ENCODE results near the gene TLCD1.
A peak's percentile ranks its signal among the peaks of the same experiment; 100 is the strongest.

The TLCD1 gene

DNA sequence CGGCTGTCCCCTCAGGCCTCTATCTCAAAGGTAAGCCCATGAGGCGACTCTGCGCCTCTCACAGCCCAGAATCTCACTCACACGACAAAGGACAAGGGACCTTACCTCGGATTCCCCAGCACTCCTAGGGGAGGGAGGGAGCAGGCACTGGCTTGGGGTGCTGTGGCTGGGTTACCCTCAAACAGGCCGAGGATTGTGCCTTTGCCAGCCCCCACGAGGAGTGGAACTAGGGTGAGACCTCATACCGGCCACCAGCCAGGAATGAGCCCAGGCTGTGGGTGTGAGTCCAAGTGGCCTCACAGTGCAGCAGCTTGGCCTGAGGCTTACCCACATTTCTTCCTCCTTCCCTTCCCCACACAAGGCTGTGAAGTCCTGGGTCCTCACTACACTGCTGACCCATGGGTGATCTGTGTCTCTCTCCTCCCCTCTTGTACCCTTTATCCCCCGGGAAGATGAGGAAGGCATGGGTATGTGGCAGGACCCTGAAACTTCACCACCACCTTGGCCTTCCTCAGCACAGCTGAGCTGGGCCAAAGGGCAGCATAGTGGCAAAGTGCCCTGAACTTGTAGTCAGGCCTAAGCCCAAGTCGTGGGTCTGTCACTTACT, 20.2 kb downstream of the TLCD1 start:
- TF ChIP-seq CTCF (IDR thresholded peaks at IDR 0.05; ENCODE audit: low read depth, low read length) = no peak
- Histone ChIP-seq H3K27me3 (ENCODE audit: insufficient read depth, low read depth, severe bottlenecking) (no peaks in the 10 kb centered on the region), H3K36me3 (peaks cover 61% of the 10 kb centered on the region), H3K4me3 (ENCODE audit: low read depth, low read length) (no peak overlapping the region), H3K27ac (peak overlapping the region; percentile 78), H3K9me3 (ENCODE audit: severe bottlenecking) (no peaks in the 10 kb centered on the region)
- DNase-seq = no peak

DNA sequence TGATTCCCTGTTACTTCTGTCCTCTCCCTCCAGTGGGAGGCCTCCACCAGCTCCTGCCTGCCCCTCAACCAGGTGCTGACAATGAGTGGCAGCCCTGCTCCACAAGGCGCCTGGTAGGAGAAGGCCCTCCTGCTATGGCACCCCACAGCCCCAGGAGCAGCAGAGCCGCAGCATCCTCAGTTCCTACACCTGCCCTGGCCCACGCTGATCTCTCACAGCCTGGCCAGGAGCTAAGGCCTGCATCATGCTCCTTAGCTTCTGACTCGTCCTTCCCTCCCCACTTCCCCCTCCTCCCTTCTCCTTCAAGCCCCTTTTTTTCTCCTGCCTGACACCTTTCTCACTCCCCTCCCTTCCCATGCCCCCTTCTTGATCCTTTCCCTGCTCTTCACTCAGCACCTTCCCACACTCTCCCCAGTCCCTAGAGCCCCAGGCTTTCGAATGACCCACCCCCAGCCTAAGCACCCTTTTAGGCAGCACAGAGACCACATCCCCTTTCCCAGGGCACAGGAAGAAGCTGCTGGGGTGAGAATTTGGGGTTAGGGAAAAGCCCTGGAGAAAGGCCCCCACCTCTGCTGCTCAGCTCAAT, 20.9 kb downstream of the TLCD1 start:
- DNase-seq = no peak
- H3K9me3 ChIP-seq (ENCODE audit: severe bottlenecking) = no peaks in the 10 kb centered on the region
- H3K36me3 ChIP-seq = peaks cover 68% of the 10 kb centered on the region
- peak overlapping the region; percentile 78 for H3K27ac ChIP-seq
- no peak for TF ChIP-seq CTCF (IDR thresholded peaks at IDR 0.05; ENCODE audit: low read depth, low read length)
- no peaks in the 10 kb centered on the region for H3K27me3 ChIP-seq (ENCODE audit: insufficient read depth, low read depth, severe bottlenecking)
- H3K4me3 ChIP-seq (ENCODE audit: low read depth, low read length) = no peak overlapping the region

DNA sequence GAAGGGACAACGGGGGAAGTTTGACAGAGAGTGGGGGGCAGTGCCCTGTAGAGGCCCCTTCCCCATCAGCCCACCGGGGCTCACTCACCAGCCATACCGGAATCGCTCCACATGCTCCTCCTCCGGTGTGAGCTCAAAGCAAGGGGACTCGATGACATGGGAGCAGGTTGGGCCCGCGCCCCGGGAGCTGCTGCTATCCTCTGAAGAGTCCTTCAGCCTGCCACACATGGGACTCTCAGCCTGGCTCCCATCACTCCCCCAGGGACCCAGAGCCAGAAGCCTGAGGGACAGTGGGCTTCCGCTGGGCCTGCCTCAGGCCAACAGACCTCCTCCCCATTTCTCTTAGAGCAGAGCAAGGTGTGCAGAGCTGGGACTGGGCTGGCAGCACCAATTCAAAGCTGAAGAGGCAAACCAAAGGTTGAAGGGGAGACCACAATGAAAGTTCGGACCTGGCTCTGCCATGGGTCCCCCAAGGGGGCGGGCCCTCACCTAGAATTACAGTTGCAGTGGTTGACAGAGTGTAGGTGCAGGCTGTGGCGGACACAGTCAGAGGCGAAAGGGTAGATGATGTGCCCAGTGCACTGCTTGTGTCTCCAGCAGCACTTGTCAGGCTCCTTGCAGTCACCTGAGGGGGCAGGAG, 21.7 kb downstream of the TLCD1 start:
- peaks cover 76% of the 10 kb centered on the region for H3K36me3 ChIP-seq
- peak overlapping the region; percentile 78 for H3K27ac ChIP-seq
- TF ChIP-seq CTCF (IDR thresholded peaks at IDR 0.05; ENCODE audit: low read depth, low read length) = no peak
- no peaks in the 10 kb centered on the region for H3K9me3 ChIP-seq (ENCODE audit: severe bottlenecking)
- no peaks in the 10 kb centered on the region for H3K27me3 ChIP-seq (ENCODE audit: insufficient read depth, low read depth, severe bottlenecking)
- no peak for DNase-seq
- H3K4me3 ChIP-seq (ENCODE audit: low read depth, low read length) = no peak overlapping the region

DNA sequence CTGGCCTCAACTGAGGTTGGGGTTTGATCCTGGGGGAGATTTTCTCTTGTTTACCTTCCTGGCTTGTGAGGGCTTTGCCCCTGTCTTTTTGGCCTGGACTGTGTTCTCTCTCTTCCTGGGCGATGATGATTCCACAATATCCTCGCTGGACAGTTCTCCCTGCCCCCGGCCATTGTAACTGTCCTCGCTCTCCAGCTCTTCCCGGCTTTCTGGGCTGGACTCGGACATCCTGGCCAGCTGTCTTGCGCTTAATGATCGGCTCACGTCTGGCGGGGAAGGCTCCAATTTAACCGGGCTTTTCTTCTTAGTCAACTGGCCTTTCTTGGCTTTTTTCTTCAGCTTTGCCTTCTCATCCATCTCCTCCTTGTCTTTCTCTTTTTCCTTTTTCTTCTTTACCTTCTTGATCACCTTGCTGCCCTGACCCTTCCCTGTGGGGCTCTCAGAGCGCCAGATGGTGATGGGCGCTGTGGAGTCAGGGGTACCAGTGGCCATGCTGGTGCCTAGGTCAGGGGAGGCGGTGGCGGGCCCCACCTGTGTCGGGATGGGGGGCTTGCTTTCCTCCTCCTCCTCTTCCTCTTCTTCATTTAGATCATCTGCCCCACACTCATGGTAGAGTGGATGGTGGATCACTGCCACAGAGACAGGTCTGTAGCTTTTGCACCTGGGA, 22.3 kb downstream of the TLCD1 start:
- Histone ChIP-seq H3K27ac (peak overlapping the region; percentile 78), H3K36me3 (peaks cover 83% of the 10 kb centered on the region), H3K9me3 (ENCODE audit: severe bottlenecking) (no peaks in the 10 kb centered on the region), H3K4me3 (ENCODE audit: low read depth, low read length) (no peak overlapping the region), H3K27me3 (ENCODE audit: insufficient read depth, low read depth, severe bottlenecking) (no peaks in the 10 kb centered on the region)
- DNase-seq = peak; percentile 59
- no peak for TF ChIP-seq CTCF (IDR thresholded peaks at IDR 0.05; ENCODE audit: low read depth, low read length)

DNA sequence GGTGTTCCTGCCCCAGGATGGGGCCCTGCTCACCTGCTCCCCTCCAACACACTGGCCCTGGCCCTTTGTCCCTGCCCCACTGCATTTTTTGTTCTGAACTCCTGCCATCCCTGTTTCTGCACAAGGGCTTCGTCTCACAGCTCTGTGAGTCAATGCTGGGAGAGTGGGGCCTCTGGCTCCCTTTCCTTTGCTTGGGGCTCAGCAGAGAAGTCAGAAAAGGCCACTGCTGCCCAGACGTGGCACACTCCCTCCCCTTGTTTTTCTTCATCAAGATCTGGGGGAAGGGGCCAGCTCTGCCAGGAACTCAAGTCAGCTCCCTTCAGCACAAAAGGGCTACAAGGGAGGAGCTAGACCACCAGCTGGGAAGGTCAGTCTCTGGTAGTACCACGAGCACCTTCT, 23.3 kb downstream of the TLCD1 start:
- Histone ChIP-seq H3K36me3 (peaks cover 92% of the 10 kb centered on the region), H3K9me3 (ENCODE audit: severe bottlenecking) (no peaks in the 10 kb centered on the region), H3K27ac (peak overlapping the region; percentile 78), H3K4me3 (ENCODE audit: low read depth, low read length) (no peak overlapping the region), H3K27me3 (ENCODE audit: insufficient read depth, low read depth, severe bottlenecking) (no peaks in the 10 kb centered on the region)
- DNase-seq = no peak
- TF ChIP-seq CTCF (IDR thresholded peaks at IDR 0.05; ENCODE audit: low read depth, low read length) = no peak
